B cell (primary cell): ENCODE data around the gene TTC39B. TPM values are rescaled to one million over a fixed set of nuclear protein-coding genes. Genes with fewer than 3 reads are reported as not detected.

Experiments
- ATAC-seq: fragments of 200-7000 bp; cut with Tn5 transposase; one replicate; pipeline ENCODE4 v1.10.0; 2021; ENCODE audit warnings: low read depth, mild to moderate bottlenecking, moderate number of reproducible peaks, moderate library complexity
- CTCF ChIA-PET: fragments of 350-600 bp; sonication (Branson Sonifier 250); formaldehyde crosslinking; loops from one replicate; lab custom pipeline; 2021; ENCODE audit warnings: antibody characterized with exemption, inconsistent platforms; lab: Charles Lee
- POLR2A ChIA-PET: fragments of 350-600 bp; sonication (Branson Sonifier 250); formaldehyde crosslinking; loops from one replicate; lab custom pipeline; 2021; ENCODE audit warnings: antibody characterized with exemption; lab: Charles Lee
- DNase-seq: peaks from one replicate; pipeline ENCODE4 v3.0.0; 2013
- H2AFZ ChIP-seq: 2 replicates; pipeline ENCODE4 v1.6.1; 2012; ENCODE audit warnings: mild to moderate bottlenecking, low read depth, low read length; ENCODE audit not compliant: insufficient read depth, poor library complexity, severe bottlenecking
- H3K27ac ChIP-seq, 2 donors: 1 replicate in 1 of 2; 2 replicates in 1 of 2; pipeline ENCODE4 v1.5.1; 2012 to 2013; ENCODE audit warnings: low read length in 2 of 2, mild to moderate bottlenecking in 2 of 2, moderate library complexity in 1 of 2
- H3K27me3 ChIP-seq, 4 experiments: fragments of 200-600 bp in 1 of 4; sonication (generic) in 1 of 4; replicated peaks in 1 of 4; 1 replicate in 2 of 4; 2 replicates in 2 of 4; pipeline versions ENCODE4 v1.6.1 to v1.7.0; 2013 to 2016; ENCODE audit warnings: low read length in 3 of 4, mild to moderate bottlenecking in 2 of 4, mixed read lengths in 1 of 4, moderate library complexity in 1 of 4; ENCODE audit not compliant: insufficient read depth in 4 of 4, control insufficient read depth in 3 of 4; ENCODE audit errors: control extremely low read depth in 1 of 4
- H3K36me3 ChIP-seq, 2 experiments: replicated peaks in 1 of 2; 1 replicate in 1 of 2; 2 replicates in 1 of 2; pipeline versions ENCODE4 v1.6.1 to v1.7.1; 2013; ENCODE audit warnings: low read length in 1 of 2; ENCODE audit not compliant: insufficient read depth in 2 of 2, control insufficient read depth in 1 of 2; ENCODE audit errors: control extremely low read depth in 1 of 2, extremely low read depth in 1 of 2
- H3K4me1 ChIP-seq, 2 donors: fragments of 200-600 bp in 1 of 2; sonication (generic) in 1 of 2; 1 replicate in 1 of 2; 2 replicates in 1 of 2; pipeline versions ENCODE4 v1.5.1 to v1.6.1; 2013 to 2017; ENCODE audit warnings: low read length in 2 of 2; ENCODE audit not compliant: control insufficient read depth in 2 of 2, insufficient read depth in 2 of 2
- H3K4me2 ChIP-seq: replicated peaks from 2 replicates; pipeline ENCODE3; 2012; ENCODE audit warnings: mild to moderate bottlenecking, low read depth, low read length; ENCODE audit not compliant: poor library complexity, severe bottlenecking
- H3K4me3 ChIP-seq, 5 experiments: fragments of 200-600 bp in 1 of 5; sonication (generic) in 1 of 5; 1 replicate in 3 of 5; 2 replicates in 2 of 5; pipeline versions ENCODE4 v1.5.1 to v1.7.0; 2011 to 2016; ENCODE audit warnings: low read length in 4 of 5, mild to moderate bottlenecking in 4 of 5, low read depth in 2 of 5, control low read depth in 1 of 5, moderate library complexity in 1 of 5; ENCODE audit not compliant: insufficient read depth in 1 of 5; ENCODE audit errors: control extremely low read depth in 1 of 5, extremely low read depth in 1 of 5
- H3K79me2 ChIP-seq: fragments of 200-600 bp; sonication (generic); one replicate; pipeline ENCODE4 v1.6.0; 2016; ENCODE audit warnings: low read length; ENCODE audit not compliant: control insufficient read depth, insufficient read depth
- H3K9ac ChIP-seq: fragments of 200-600 bp; sonication (generic); 2 replicates; pipeline ENCODE4 v1.6.1; 2017; ENCODE audit warnings: mild to moderate bottlenecking, low read length, moderate library complexity
- H3K9me3 ChIP-seq, 3 donors: one replicate each; pipeline versions ENCODE4 v1.6.1 to v1.7.1; 2013; ENCODE audit warnings: low read length in 2 of 3; ENCODE audit not compliant: control insufficient read depth in 2 of 3, insufficient read depth in 1 of 3; ENCODE audit errors: control extremely low read depth in 1 of 3
- H4K20me1 ChIP-seq: 2 replicates; pipeline ENCODE4 v1.6.0; 2012; ENCODE audit warnings: mild to moderate bottlenecking, low read length; ENCODE audit not compliant: insufficient read depth, control insufficient read depth, poor library complexity, severe bottlenecking
- H3K27ac Mint-ChIP-seq: one replicate; pipeline ENCODE4 v1.8.0; 2021; ENCODE audit warnings: mixed read lengths
- H3K27me3 Mint-ChIP-seq: one replicate; pipeline ENCODE4 v1.8.0; 2021; ENCODE audit warnings: mixed read lengths
- H3K4me1 Mint-ChIP-seq: one replicate; pipeline ENCODE4 v1.8.0; 2021; ENCODE audit warnings: mixed read lengths
- H3K4me3 Mint-ChIP-seq: one replicate; pipeline ENCODE4 v1.8.0; 2021; ENCODE audit warnings: mixed read lengths
- H3K9me3 Mint-ChIP-seq: one replicate; pipeline ENCODE4 v1.8.0; 2022; ENCODE audit warnings: mixed read lengths; ENCODE audit not compliant: insufficient read depth
- CTCF ChIP-seq: fragments of 200-600 bp; IDR thresholded peaks from one replicate; pipeline ENCODE4 v1.8.0; 2022; ENCODE audit warnings: antibody characterized with exemption, mild to moderate bottlenecking
- EZH2 ChIP-seq: IDR thresholded peaks from 2 replicates; pipeline ENCODE4 v1.6.1; 2012; ENCODE audit warnings: borderline replicate concordance, low read depth, mild to moderate bottlenecking, moderate library complexity, low read length; ENCODE audit not compliant: insufficient read depth, poor library complexity, severe bottlenecking
- WGBS: methylation state at CpG from one replicate; pipeline ENCODE4 v1.1.5; 2013; ENCODE audit warnings: missing lambda C conversion rate; ENCODE audit not compliant: insufficient coverage; 5-methylcytosine and 5-hydroxymethylcytosine counted together
- intact Hi-C: fragments of 100-400 bp; cut with micrococcal nuclease; formaldehyde crosslinking; loops from one replicate; pipeline ENCODE4 v1.10.0; 2022
- polyA plus RNA-seq: library from polyadenylated mRNA; depleted of rRNA; stranded (reverse); fragments of >200 nt; gene quantifications from 2 replicates; pipeline ENCODE4 v1.2.3, GENCODE V29; 2012
- total RNA-seq, 2 donors: library from RNA; stranded (reverse); fragments of 120-200 nt in 1 of 2; gene quantifications; 1 replicate in 1 of 2; 2 replicates in 1 of 2; pipeline versions ENCODE4 v1.2.3 to v1.2.4, GENCODE V29; 2013 to 2022

Gene TTC39B
- total and polyA plus RNA-seq, 2 donors (not counting 1 experiment from before 2014, with no cell fraction given): 2.0 to 3.6 TPM

- Histone ChIP-seq H3K9me3 (no peaks in the 10 kb centered on the region), H3K27me3 (no peaks in the 10 kb centered on the region), H3K4me3 (no peak overlapping the region), H3K9ac (no peak overlapping the region), H3K36me3 (no peaks in the 10 kb centered on the region), H4K20me1 (no peaks in the 10 kb centered on the region), H3K4me1 (peaks cover 0 to 8% of the 10 kb centered on the region in 2 donors), H3K79me2 (no peaks in the 10 kb centered on the region), H2AFZ (no peak overlapping the region), H3K4me2 (no peak overlapping the region), H3K27ac (no peak overlapping the region)
- no peaks in the 10 kb centered on the region for H3K27me3 Mint-ChIP-seq
- POLR2A ChIA-PET: no interaction called here
- H3K4me3 Mint-ChIP-seq: no peak overlapping the region
- no peak overlapping the region for H3K27ac Mint-ChIP-seq
- ATAC-seq: no peak
- H3K4me1 Mint-ChIP-seq: peaks cover 7% of the 10 kb centered on the region
- TF ChIP-seq CTCF: no peak
- TF ChIP-seq EZH2: no peak
- WGBS: 57% methylated on average over 3 of the region's 3 CpGs
- H3K9me3 Mint-ChIP-seq: no peaks in the 10 kb centered on the region
- intact Hi-C loops: loop anchor here (5.0 kb wide), 2 partner anchors 47 to 142 kb away; partner anchors contain the start of gene TTC39B
- CTCF ChIA-PET: interaction anchor here (1.2 to 1.4 kb wide), 2 partner anchors 61 to 77 kb away, joined by 3 read pairs; no protein-coding TSS in a partner anchor
- no peak for DNase-seq
Observed at GRCh38 chr9:15354713-15355112, 47.7 kb upstream of the TTC39B start.

GRCh38 chr9:15353892-15354291, 46.9 kb upstream of the TTC39B start:
- ATAC-seq: no peak
- no peak overlapping the region for H3K9ac ChIP-seq
- H3K36me3 ChIP-seq: no peaks in the 10 kb centered on the region
- Mint-ChIP-seq H3K9me3 (no peaks in the 10 kb centered on the region), H3K27ac (no peak overlapping the region), H3K4me3 (no peak overlapping the region), H3K4me1 (peaks cover 7% of the 10 kb centered on the region), H3K27me3 (no peaks in the 10 kb centered on the region)
- H3K4me1 ChIP-seq: peaks cover 0 to 8% of the 10 kb centered on the region in 2 donors
- POLR2A ChIA-PET: no interaction called here
- CTCF ChIA-PET: no interaction called here
- no peaks in the 10 kb centered on the region for H4K20me1 ChIP-seq
- H3K4me3 ChIP-seq: no peak overlapping the region
- WGBS: 100% methylated on average over 3 of the region's 4 CpGs
- H3K79me2 ChIP-seq: no peaks in the 10 kb centered on the region
- TF ChIP-seq CTCF (no peak), EZH2 (no peak)
- no peak overlapping the region for H3K27ac ChIP-seq
- no peak overlapping the region for H2AFZ ChIP-seq
- no peak for DNase-seq
- intact Hi-C loops: no loop called here
- H3K4me2 ChIP-seq: no peak overlapping the region
- no peaks in the 10 kb centered on the region for H3K27me3 ChIP-seq
- H3K9me3 ChIP-seq: no peaks in the 10 kb centered on the region
